GM15510 (cell line): ENCODE measurements around the gene VARS2.

Experiments used
- POLR2A ChIP-seq: IDR thresholded peaks from 3 replicates; pipeline ENCODE4 v1.6.1; 2011; ENCODE audit warnings: borderline replicate concordance; ENCODE audit not compliant: insufficient read length; ENCODE audit errors: extremely low read depth

Gene VARS2

GRCh38 chr6:30962716-30963115 is 48.7 kb downstream of the VARS2 start:
- no peak for TF ChIP-seq POLR2A

GRCh38 chr6:30963641-30964040 is 49.6 kb downstream of the VARS2 start:
- no peak for TF ChIP-seq POLR2A

- no peak for TF ChIP-seq POLR2A
Measured at GRCh38 chr6:30964075-30964474, 50.0 kb downstream of the VARS2 start.

GRCh38 chr6:30965140-30965601 is 51.1 kb downstream of the VARS2 start:
- TF ChIP-seq POLR2A = no peak

GRCh38 chr6:30966154-30966553 is 52.1 kb downstream of the VARS2 start:
- TF ChIP-seq POLR2A = no peak

GRCh38 chr6:30970946-30971345 is 56.9 kb downstream of the VARS2 start:
- TF ChIP-seq POLR2A = no peak

- TF ChIP-seq POLR2A = no peak
Measured at GRCh38 chr6:30972816-30973215, 58.8 kb downstream of the VARS2 start.

- no peak for TF ChIP-seq POLR2A
Measured at GRCh38 chr6:30974490-30975252, 60.6 kb downstream of the VARS2 start.
